ENCODE measurements around the gene VPS41. TPM values are rescaled to one million over a fixed set of nuclear protein-coding genes. Genes with fewer than 3 reads are reported as not detected.

The VPS41 gene
- total RNA-seq, 1 experiment from 2014 or later, result 86.0 TPM

GRCh38 chr7:38674513-38674912, 234.5 kb downstream of the VPS41 start:
- in situ Hi-C loops (cut with HindIII; ENCODE audit: low pct_unique_long_range_greater_than_20kb, low sequenced_read_pairs), result no loop called here
- DNase-seq (ENCODE audit: low read depth, low spot score), result no peak

GRCh38 chr7:38673795-38674194, 235.2 kb downstream of the VPS41 start:
- in situ Hi-C loops (cut with HindIII; ENCODE audit: low pct_unique_long_range_greater_than_20kb, low sequenced_read_pairs), result no loop called here
- peak; percentile 43 for DNase-seq (ENCODE audit: low read depth, low spot score)

Other genes starting within 250 kb of the VPS41 start
- gene POU6F2, start 68.7 kb upstream of the VPS41 start, total RNA-seq (2014; rRNA removed; shearing (Covaris generic)), result 0.08 and 0.24 TPM in 2 replicates